22Rv1 (cell line): ENCODE measurements around the gene XPR1.
"Not testable (repeated sequence)": the region's sequence is repeated elsewhere in the genome, so short reads cannot be mapped to it uniquely, and the experiment has no call there.

ENCODE experiments used
- H3K27ac ChIP-seq: fragments of 450-650 bp; 2 replicates; pipeline ENCODE4 v1.5.1; 2017
- ZFX ChIP-seq: fragments of 450-650 bp; IDR thresholded peaks from 2 replicates; pipeline ENCODE4 v1.6.1; 2017; ENCODE audit warnings: antibody characterized with exemption, borderline replicate concordance
- TF ChIP-seq, protein P1 (sequence below): fragments of 450-650 bp; IDR thresholded peaks from 2 replicates; pipeline ENCODE4 v1.5.1; 2017; ENCODE audit warnings: mild to moderate bottlenecking

XPR1 gene

DNA sequence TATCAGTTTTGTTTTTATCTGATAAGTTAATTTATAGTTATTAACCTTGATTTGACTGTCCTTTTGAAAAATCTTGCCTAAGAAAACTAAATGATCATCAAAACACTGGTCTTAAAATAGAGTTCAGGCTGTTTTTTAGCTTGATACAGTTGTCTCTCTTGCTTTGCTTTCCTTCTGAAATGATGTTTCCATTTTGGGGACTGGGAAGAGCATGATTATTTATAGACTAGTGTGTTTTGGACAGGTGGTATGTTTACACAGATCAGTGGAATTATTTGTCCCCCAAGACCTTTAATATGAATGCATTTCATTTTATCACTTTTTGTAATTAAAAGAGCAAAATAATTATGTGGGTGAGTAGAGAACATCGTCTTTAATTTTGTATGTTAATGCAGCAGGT, 90.8 kb downstream of the XPR1 start:
- no peak overlapping the region for H3K27ac ChIP-seq
- no peak for TF ChIP-seq ZFX
- TF ChIP-seq, protein P1, sequence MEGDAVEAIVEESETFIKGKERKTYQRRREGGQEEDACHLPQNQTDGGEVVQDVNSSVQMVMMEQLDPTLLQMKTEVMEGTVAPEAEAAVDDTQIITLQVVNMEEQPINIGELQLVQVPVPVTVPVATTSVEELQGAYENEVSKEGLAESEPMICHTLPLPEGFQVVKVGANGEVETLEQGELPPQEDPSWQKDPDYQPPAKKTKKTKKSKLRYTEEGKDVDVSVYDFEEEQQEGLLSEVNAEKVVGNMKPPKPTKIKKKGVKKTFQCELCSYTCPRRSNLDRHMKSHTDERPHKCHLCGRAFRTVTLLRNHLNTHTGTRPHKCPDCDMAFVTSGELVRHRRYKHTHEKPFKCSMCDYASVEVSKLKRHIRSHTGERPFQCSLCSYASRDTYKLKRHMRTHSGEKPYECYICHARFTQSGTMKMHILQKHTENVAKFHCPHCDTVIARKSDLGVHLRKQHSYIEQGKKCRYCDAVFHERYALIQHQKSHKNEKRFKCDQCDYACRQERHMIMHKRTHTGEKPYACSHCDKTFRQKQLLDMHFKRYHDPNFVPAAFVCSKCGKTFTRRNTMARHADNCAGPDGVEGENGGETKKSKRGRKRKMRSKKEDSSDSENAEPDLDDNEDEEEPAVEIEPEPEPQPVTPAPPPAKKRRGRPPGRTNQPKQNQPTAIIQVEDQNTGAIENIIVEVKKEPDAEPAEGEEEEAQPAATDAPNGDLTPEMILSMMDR = no peak

DNA sequence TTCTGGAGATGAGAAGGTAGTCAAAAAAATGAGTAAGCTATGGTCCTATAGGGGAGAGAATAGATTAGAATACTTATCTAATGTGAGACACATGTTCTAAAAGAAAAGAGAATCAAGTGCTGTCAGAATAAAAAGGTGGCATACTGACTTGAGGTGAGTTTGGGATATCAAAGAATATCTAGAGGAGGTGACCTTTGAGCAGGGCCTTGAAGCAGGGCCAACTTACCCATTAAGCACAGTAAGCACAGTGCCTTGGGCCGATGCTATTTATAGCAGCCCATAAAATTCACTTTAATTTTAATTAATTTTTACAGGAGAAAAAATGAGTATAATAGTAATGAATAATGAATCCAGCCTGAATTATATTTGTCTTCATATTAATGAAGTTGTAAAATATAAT, 92.2 kb downstream of the XPR1 start:
- peak overlapping the region; percentile 31 for H3K27ac ChIP-seq

DNA sequence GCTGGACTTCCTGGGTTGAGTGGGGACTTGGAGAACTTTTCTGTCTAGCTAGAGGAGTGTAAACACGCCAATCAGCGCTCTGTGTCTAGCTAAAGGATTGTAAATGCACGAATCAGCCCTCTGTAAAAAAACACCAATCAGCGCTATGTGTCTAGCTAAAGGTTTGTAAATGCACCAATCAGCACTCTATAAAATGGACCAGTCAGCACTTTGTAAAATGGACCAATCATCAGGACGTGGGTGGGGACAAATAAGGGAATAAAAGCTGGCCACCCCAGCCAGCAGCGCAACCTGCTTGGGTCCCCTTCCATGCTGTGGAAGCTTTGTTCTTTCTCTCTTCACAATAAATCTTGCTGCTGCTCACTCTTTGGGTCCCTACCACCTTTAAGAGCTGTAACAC, 94.2 kb downstream of the XPR1 start:
- H3K27ac ChIP-seq = not testable (repeated sequence)

More for the DNA sequence above, 92.2 kb downstream of the XPR1 start:
- no peak for TF ChIP-seq ZFX
- TF ChIP-seq, protein P1 = no peak

DNA sequence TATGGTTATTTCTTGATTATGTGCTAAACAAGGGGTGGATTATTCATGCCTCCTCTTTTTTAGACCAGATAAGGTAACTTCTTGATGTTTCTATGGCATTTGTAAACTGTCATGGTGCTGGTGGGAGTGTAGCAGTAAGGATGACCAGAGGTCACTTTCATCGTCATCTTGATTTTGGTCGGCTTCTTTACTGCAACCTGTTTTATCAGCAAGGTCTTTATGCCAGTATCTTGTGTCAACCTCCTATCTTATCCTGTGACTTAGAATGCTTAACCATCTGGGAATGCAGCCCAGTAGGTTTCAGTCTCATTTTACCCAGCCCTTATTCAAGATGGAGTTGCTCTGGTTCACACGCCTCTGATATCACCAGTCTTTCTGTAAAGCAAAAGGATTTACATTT, 95.9 kb downstream of the XPR1 start:
- H3K27ac ChIP-seq = not testable (repeated sequence)

DNA sequence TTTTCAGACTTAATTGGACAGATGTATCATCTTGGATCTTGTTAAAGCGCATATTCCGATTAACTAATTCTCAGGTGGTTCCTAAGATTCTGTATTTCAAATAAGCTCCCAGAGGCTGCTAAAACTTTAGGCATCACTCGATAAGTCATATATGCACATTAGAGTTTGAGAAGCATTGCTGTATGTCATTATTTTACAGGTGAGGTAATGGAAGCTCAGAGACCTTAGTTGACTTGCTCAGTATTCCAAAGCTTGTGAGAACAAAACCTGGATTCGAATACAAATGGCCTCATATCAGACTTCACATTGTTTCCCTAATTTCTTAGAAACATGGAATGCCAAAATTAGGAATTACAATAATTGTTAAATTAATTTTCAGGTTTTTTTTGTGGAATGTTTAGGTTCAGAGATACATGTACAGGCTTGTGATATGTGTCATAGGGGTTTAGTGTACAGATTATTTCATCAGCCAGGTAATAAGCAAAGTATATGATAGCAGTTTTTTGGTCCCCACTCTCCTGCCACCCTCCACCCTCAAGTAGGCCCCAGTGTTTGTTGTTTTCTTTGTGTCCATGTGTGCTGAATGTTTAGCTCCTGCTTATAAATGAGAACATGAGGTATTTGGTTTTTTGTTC, 96.8 kb downstream of the XPR1 start:
- TF ChIP-seq, protein P1 = no peak
- no peak for TF ChIP-seq ZFX
- H3K27ac ChIP-seq = no peak overlapping the region

DNA sequence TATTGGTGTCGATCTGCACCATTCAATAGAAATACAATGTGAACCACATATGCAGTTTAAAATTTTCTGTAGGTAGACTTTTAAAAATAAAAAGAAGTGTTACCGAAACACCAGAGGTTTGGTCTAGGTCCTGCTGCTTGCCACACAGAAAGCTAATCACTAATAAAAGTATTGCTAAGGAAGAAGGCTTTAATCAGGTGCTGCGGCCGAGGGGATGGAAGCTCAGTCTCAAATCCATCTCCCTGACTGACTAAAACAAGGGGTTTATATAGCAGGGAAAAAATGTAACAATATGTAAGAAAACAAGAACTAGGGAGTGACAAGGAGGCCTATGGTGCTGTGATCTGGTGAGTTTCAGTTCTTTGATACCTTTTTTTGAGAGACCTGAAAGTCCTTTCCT, 99.3 kb downstream of the XPR1 start:
- H3K27ac ChIP-seq = no peak overlapping the region
- no peak for TF ChIP-seq ZFX
- TF ChIP-seq, protein P1 = no peak

DNA sequence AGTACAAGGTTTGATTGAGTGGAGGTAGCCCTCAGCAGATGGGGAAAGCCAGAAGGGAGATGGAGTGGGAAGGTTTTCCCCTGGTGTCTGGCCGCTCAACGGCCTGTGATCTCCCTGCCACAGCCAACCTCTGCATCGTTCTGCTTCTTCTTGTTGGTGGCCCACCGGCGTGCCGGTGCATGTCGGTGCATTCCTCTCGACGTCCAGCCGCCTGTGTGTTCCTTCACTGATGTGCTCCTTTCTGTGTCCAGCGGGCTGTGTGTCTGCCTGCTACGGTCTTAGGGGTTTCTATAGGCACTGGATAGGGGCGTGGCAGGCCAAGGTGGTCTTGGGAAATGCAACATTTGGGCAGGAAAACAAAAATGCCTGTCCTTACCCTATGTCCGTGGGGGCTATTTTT, 101.0 kb downstream of the XPR1 start:
- TF ChIP-seq ZFX = no peak
- TF ChIP-seq, protein P1 = no peak
- no peak overlapping the region for H3K27ac ChIP-seq

DNA sequence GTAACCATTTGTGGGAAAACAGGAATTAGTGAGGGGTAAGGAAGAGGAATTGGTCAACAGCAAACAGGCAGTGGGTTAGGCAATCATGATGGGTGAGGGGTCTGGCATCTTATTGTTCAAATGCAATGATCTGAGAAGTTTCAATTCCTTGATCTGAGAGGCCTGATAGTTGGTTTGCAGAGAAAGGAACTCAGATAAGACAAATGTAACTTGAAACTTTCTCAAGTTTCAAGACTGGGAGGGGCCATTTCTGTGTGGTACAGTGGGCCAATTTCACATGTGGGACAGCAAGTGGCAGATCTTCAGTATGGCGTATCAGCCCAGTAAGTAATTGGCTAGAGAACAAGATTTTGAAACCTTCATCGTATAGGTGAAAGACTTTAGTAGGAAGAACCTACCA, 102.5 kb downstream of the XPR1 start:
- no peak for TF ChIP-seq ZFX
- TF ChIP-seq, protein P1 = no peak
- H3K27ac ChIP-seq = no peak overlapping the region
